GM18517 (cell line): ENCODE results near the gene ARX.

Experiments
- ATAC-seq: cut with Tn5 transposase; IDR thresholded peaks from one replicate; pipeline ENCODE4 v1.9.1; 2021; ENCODE audit warnings: mild to moderate bottlenecking, moderate library complexity; ENCODE audit not compliant: unreplicated experiment

The ARX gene

GRCh38 chrX:25001808-25002660, 13.7 kb downstream of the ARX start:
- no peak for ATAC-seq

GRCh38 chrX:24999511-24999910, 16.3 kb downstream of the ARX start:
- ATAC-seq = no peak

GRCh38 chrX:24996096-24996709, 19.6 kb downstream of the ARX start:
- ATAC-seq = no peak

GRCh38 chrX:24993879-24994278, 21.9 kb downstream of the ARX start:
- ATAC-seq = no peak

GRCh38 chrX:24990535-24990934, 25.2 kb downstream of the ARX start:
- no peak for ATAC-seq

GRCh38 chrX:24988314-24988713, 27.5 kb downstream of the ARX start:
- no peak for ATAC-seq

GRCh38 chrX:24987731-24988130, 28.0 kb downstream of the ARX start:
- ATAC-seq = no peak

- no peak for ATAC-seq
Measured at GRCh38 chrX:24985120-24985519, 30.6 kb downstream of the ARX start.

- no peak for ATAC-seq
Measured at GRCh38 chrX:24983931-24984330, 31.8 kb downstream of the ARX start.

GRCh38 chrX:24982306-24982965, 33.3 kb downstream of the ARX start:
- no peak for ATAC-seq

GRCh38 chrX:24981030-24981429, 34.7 kb downstream of the ARX start:
- ATAC-seq = no peak

- no peak for ATAC-seq
Measured at GRCh38 chrX:24979081-24979480, 36.7 kb downstream of the ARX start.

- no peak for ATAC-seq
Measured at GRCh38 chrX:24969812-24970211, 46.0 kb downstream of the ARX start.

GRCh38 chrX:24965372-24965771, 50.4 kb downstream of the ARX start:
- no peak for ATAC-seq

- no peak for ATAC-seq
Measured at GRCh38 chrX:24963823-24964222, 51.9 kb downstream of the ARX start.

- ATAC-seq = no peak
Measured at GRCh38 chrX:24961809-24962208, 54.0 kb downstream of the ARX start.

- ATAC-seq = no peak
Measured at GRCh38 chrX:24956828-24957227, 58.9 kb downstream of the ARX start.

GRCh38 chrX:24955372-24955930, 60.3 kb downstream of the ARX start:
- ATAC-seq = no peak

GRCh38 chrX:24954732-24955131, 61.0 kb downstream of the ARX start:
- no peak for ATAC-seq
